Left renal pelvis (tissue), 4 donors: ENCODE measurements around the gene PRR4. TPM values are rescaled to one million over a fixed set of nuclear protein-coding genes. Genes with fewer than 3 reads are reported as not detected.

ENCODE experiments used
- DNase-seq, 4 donors: peaks; one replicate each; pipeline ENCODE4 v3.0.0-alpha.2; 2013; ENCODE audit warnings: low read depth in 4 of 4, low spot score in 3 of 4
- polyA plus RNA-seq, 4 donors: library from polyadenylated mRNA; unstranded; fragments of 120-200 nt; gene quantifications; one replicate each; pipeline ENCODE4 v1.2.1, GENCODE V29; 2013; ENCODE audit not compliant: insufficient read length in 4 of 4

The PRR4 gene
- polyA plus RNA-seq, 4 donors = 6.5 to 9.1 (median 7.6) TPM

DNA sequence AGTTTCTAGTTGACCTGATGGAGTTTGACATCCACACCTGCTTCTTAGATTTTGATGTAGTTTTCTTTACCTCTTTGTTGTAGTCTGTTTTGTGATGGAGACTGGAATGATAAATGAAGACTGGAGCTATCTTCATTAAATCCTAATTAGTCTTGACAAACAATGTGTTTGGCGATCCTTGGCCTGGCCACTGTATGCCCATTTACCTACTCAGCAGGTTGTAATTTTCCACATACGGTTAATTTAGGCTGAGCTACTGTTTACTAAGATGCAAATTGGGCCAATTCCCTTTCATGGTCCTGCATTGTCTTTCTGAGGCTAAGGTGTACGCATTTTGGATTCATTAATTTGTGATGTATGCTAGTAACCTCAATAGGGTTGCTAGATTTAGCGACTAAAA lies 46.7 kb downstream of the PRR4 start, which contains the start of gene TAS2R7:
Gene TAS2R7, minus strand, starts transcription at position 41 of the 400 bp plus-strand sequence. CDS start 57 bp downstream, outside the sequence.
- no peak for DNase-seq

DNA sequence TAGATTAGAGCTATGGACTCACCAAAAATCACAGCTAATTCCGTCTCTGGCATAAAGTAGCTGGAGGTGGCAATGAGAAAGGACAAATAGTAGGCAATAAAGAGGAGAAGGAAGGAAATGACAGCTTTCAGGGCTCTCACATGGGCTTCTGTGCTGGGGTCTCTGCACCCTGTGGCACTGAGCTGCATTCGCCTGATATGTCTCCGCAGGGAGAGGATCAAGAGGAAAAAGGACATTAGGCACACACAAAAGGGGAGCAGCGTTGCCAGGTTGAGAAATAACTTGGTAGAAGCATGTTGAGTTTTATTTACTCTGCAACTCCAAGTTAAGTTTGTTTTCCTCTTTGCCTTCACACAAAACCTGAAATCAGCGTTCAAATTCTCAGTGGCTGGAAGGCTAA lies 47.5 kb downstream of the PRR4 start:
- DNase-seq = no peak

Other genes starting within 250 kb of the PRR4 start
- 10 to 100 TPM; 38.5 to 50.0 (median 41.1) TPM for gene MAGOHB, start 235.9 kb downstream of the PRR4 start, polyA plus RNA-seq
- 1 to 10 TPM in 2 of 4 donors, under 1 TPM in 2; 0.10 to 1.7 (median 0.99) TPM for gene STYK1, start 175.4 kb downstream of the PRR4 start, polyA plus RNA-seq
- 100 to 1,000 TPM; 219 to 263 (median 239) TPM for gene YBX3, start 126.2 kb downstream of the PRR4 start, polyA plus RNA-seq
- gene TAS2R7, start 46.8 kb downstream of the PRR4 start, polyA plus RNA-seq = not detected
- not detected for gene TAS2R8, start 42.2 kb downstream of the PRR4 start, polyA plus RNA-seq
- not detected for gene TAS2R9, start 39.3 kb downstream of the PRR4 start, polyA plus RNA-seq
- gene TAS2R10, start 23.1 kb downstream of the PRR4 start, polyA plus RNA-seq = 1 to 10 TPM; 1.1 to 2.6 (median 2.1) TPM
- gene PRH1, start 34.8 kb upstream of the PRR4 start, polyA plus RNA-seq = 10 to 100 TPM in 3 of 4 donors, 1 to 10 TPM in 1; 7.8 to 16.2 (median 13.0) TPM
- gene TAS2R13, start 60.1 kb upstream of the PRR4 start, polyA plus RNA-seq = under 1 TPM in 3 of 4 donors, not detected in 1; 0.09 to 0.14 (median 0.14) TPM
- gene PRH2, start 79.8 kb upstream of the PRR4 start, polyA plus RNA-seq = under 1 TPM in 3 of 4 donors, not detected in 1; 0.29 to 0.76 (median 0.45) TPM
- gene TAS2R14, start 89.8 kb upstream of the PRR4 start, polyA plus RNA-seq = 1 to 10 TPM; 2.5 to 4.0 (median 3.2) TPM
- under 1 TPM in 2 of 4 donors, not detected in 2; 0.16 to 0.36 TPM for gene TAS2R50, start 137.4 kb upstream of the PRR4 start, polyA plus RNA-seq
- 1 to 10 TPM; 1.1 to 2.2 (median 1.4) TPM for gene TAS2R20, start 148.8 kb upstream of the PRR4 start, polyA plus RNA-seq
- gene TAS2R19, start 173.1 kb upstream of the PRR4 start, polyA plus RNA-seq = 1 to 10 TPM; 1.2 to 1.4 (median 1.3) TPM
- gene TAS2R31, start 181.9 kb upstream of the PRR4 start, polyA plus RNA-seq = 1 to 10 TPM in 3 of 4 donors, under 1 TPM in 1; 0.82 to 2.1 (median 1.7) TPM
- gene TAS2R46, start 212.8 kb upstream of the PRR4 start, polyA plus RNA-seq = under 1 TPM in 1 of 4 donors, not detected in 3; 0.27 TPM
- under 1 TPM in 3 of 4 donors, not detected in 1; 0.24 to 0.64 (median 0.60) TPM for gene TAS2R43, start 242.8 kb upstream of the PRR4 start, polyA plus RNA-seq